Keratinocyte (primary cell): ENCODE data around the gene GTF2H1. TPM values are rescaled to one million over a fixed set of nuclear protein-coding genes. Genes with fewer than 3 reads are reported as not detected.

Experiments
- DNase-seq: peaks from one replicate; pipeline ENCODE4 v3.0.0-alpha.2; 2011; ENCODE audit warnings: low read depth, missing footprints, low spot score
- FAIRE-seq: peaks from 2 replicates; lab custom pipeline; 2011; peaks lifted over from hg19 to GRCh38; lab: Jason Lieb, UNC
- H2AFZ ChIP-seq: 2 replicates; pipeline ENCODE4 v1.6.0; 2012; ENCODE audit warnings: low read length, control low read depth, inconsistent platforms; ENCODE audit not compliant: control insufficient read depth
- H3K27ac ChIP-seq: 2 replicates; pipeline ENCODE4 v1.5.1; 2011; ENCODE audit warnings: low read length; ENCODE audit not compliant: control insufficient read depth, insufficient read depth
- H3K27me3 ChIP-seq: 3 replicates; pipeline ENCODE4 v1.6.0; 2011; ENCODE audit warnings: low read length; ENCODE audit not compliant: control insufficient read depth, insufficient read depth; ENCODE audit errors: extremely low read depth
- H3K36me3 ChIP-seq, 2 experiments: 2 replicates in 1 of 2; 3 replicates in 1 of 2; pipeline ENCODE4 v1.5.1; 2011; ENCODE audit warnings: low read length in 2 of 2, mild to moderate bottlenecking in 1 of 2; ENCODE audit not compliant: control insufficient read depth in 2 of 2, insufficient read depth in 2 of 2; ENCODE audit errors: extremely low read depth in 1 of 2
- H3K4me1 ChIP-seq: 3 replicates; pipeline ENCODE4 v1.5.1; 2011; ENCODE audit warnings: low read length; ENCODE audit not compliant: control insufficient read depth, insufficient read depth; ENCODE audit errors: extremely low read depth
- H3K4me2 ChIP-seq: 3 replicates; pipeline ENCODE4 v1.6.0; 2011; ENCODE audit warnings: low read depth, low read length; ENCODE audit not compliant: control insufficient read depth, insufficient read depth; ENCODE audit errors: extremely low read depth
- H3K4me3 ChIP-seq, 3 experiments: fragments of 200-600 bp in 1 of 3; sonication (generic) in 1 of 3; 2 replicates in 2 of 3; 3 replicates in 1 of 3; pipeline ENCODE4 v1.5.1; 2011 to 2016; ENCODE audit warnings: low read length in 3 of 3, mild to moderate bottlenecking in 3 of 3, control low read depth in 2 of 3, inconsistent platforms in 1 of 3, low read depth in 1 of 3, mixed read lengths in 1 of 3, mixed run types in 1 of 3, moderate library complexity in 1 of 3; ENCODE audit not compliant: control insufficient read depth in 2 of 3, insufficient read depth in 2 of 3; ENCODE audit errors: extremely low read depth in 1 of 3
- H3K79me2 ChIP-seq: 2 replicates; pipeline ENCODE4 v1.6.0; 2012; ENCODE audit warnings: low read length; ENCODE audit not compliant: control insufficient read depth, insufficient read depth
- H3K9ac ChIP-seq: 3 replicates; pipeline ENCODE4 v1.6.0; 2011; ENCODE audit warnings: low read length; ENCODE audit not compliant: control insufficient read depth, insufficient read depth; ENCODE audit errors: extremely low read depth
- H3K9me1 ChIP-seq: 3 replicates; pipeline ENCODE4 v1.6.0; 2011; ENCODE audit warnings: low read length; ENCODE audit not compliant: control insufficient read depth, insufficient read depth; ENCODE audit errors: extremely low read depth
- H3K9me3 ChIP-seq: 2 replicates; pipeline ENCODE4 v1.5.1; 2012; ENCODE audit warnings: low read depth, low read length; ENCODE audit not compliant: control insufficient read depth
- H4K20me1 ChIP-seq: 3 replicates; pipeline ENCODE4 v1.6.0; 2011; ENCODE audit warnings: low read length; ENCODE audit not compliant: control insufficient read depth, insufficient read depth; ENCODE audit errors: extremely low read depth
- CTCF ChIP-seq, 3 experiments: IDR thresholded peaks in 1 of 3; conservative IDR thresholded peaks in 1 of 3; optimal IDR thresholded peaks in 1 of 3; 2 replicates in 2 of 3; 3 replicates in 1 of 3; pipeline versions ENCODE3 to v1.5.1; 2011; ENCODE audit warnings: low read length in 3 of 3, mild to moderate bottlenecking in 3 of 3, moderate library complexity in 2 of 3, control low read depth in 1 of 3, inconsistent platforms in 1 of 3; ENCODE audit not compliant: insufficient read depth in 2 of 3; ENCODE audit errors: extremely low read depth in 1 of 3
- EZH2 ChIP-seq: IDR thresholded peaks from one replicate; pipeline ENCODE4 v1.6.1; 2012; ENCODE audit warnings: inconsistent platforms, mild to moderate bottlenecking, low read length, moderate library complexity
- dilution Hi-C: fragments of 300-500 bp; cut with MboI; formaldehyde crosslinking; loops from one replicate; pipeline ENCODE4 v1.7.0; 2020; ENCODE audit warnings: low sequenced_read_pairs; ENCODE audit not compliant: extremely low pct_ligation_motif_present
- polyA plus RNA-seq, 5 experiments: library from polyadenylated mRNA; depleted of rRNA in 3 of 5; stranded (reverse) in 3 of 5; stranded (forward) in 1 of 5; unstranded in 1 of 5; fragments of >200 nt; gene quantifications; 1 replicate in 1 of 5; 2 replicates in 3 of 5; 3 replicates in 1 of 5; pipeline versions ENCODE4 v1.2.1 to v1.2.3, GENCODE V29; 2011 to 2012; ENCODE audit warnings: missing spikeins in 2 of 5, low read depth in 1 of 5, low replicate concordance in 1 of 5

The GTF2H1 gene
- polyA plus RNA-seq, 1 donor (not counting 4 experiments of a cell fraction or from before 2014, with no cell fraction given): 42.1 TPM

GRCh38 chr11:18352581-18352980, 30.2 kb downstream of the GTF2H1 start:
- FAIRE-seq (peak; percentile 39), DNase-seq (no peak)
- no peaks in the 10 kb centered on the region for H3K9me1 ChIP-seq
- H4K20me1 ChIP-seq: no peaks in the 10 kb centered on the region
- no peak overlapping the region for H3K4me2 ChIP-seq
- no peak for TF ChIP-seq EZH2
- no peak for TF ChIP-seq CTCF (optimal IDR thresholded peaks at IDR 0.05 in 1 of 3, IDR thresholded peaks at IDR 0.05 in 1 of 3, conservative IDR thresholded peaks at IDR 0.05 in 1 of 3; ENCODE audit: extremely low read depth in 1 of 3, insufficient read depth in 2 of 3, low read length in 3 of 3)
- H3K9ac ChIP-seq: no peak overlapping the region
- dilution Hi-C loops: no loop called here
- no peak overlapping the region for H2AFZ ChIP-seq
- peaks cover 15 to 19% of the 10 kb centered on the region in 2 experiments for H3K36me3 ChIP-seq
- no peak overlapping the region for H3K4me3 ChIP-seq
- H3K79me2 ChIP-seq: no peaks in the 10 kb centered on the region
- H3K9me3 ChIP-seq: no peaks in the 10 kb centered on the region
- no peaks in the 10 kb centered on the region for H3K27me3 ChIP-seq
- H3K27ac ChIP-seq: no peak overlapping the region
- H3K4me1 ChIP-seq: peaks cover 16% of the 10 kb centered on the region

GRCh38 chr11:18358646-18359045, 36.3 kb downstream of the GTF2H1 start:
- Histone ChIP-seq H3K36me3 (peaks cover 19 to 47% of the 10 kb centered on the region in 2 experiments), H3K4me2 (no peak overlapping the region)

More at GRCh38 chr11:18358646-18359045, 36.3 kb downstream of the GTF2H1 start:
- no peak overlapping the region for H3K4me3 ChIP-seq
- no peak for DNase-seq
- H3K27me3 ChIP-seq: no peaks in the 10 kb centered on the region
- no peaks in the 10 kb centered on the region for H4K20me1 ChIP-seq
- FAIRE-seq: no peak
- no peaks in the 10 kb centered on the region for H3K79me2 ChIP-seq
- no peak for TF ChIP-seq EZH2
- no peak for TF ChIP-seq CTCF (optimal IDR thresholded peaks at IDR 0.05 in 1 of 3, IDR thresholded peaks at IDR 0.05 in 1 of 3, conservative IDR thresholded peaks at IDR 0.05 in 1 of 3; ENCODE audit: extremely low read depth in 1 of 3, insufficient read depth in 2 of 3, low read length in 3 of 3)
- no peak overlapping the region for H3K9ac ChIP-seq
- no peak overlapping the region for H3K27ac ChIP-seq
- no peak overlapping the region for H2AFZ ChIP-seq
- dilution Hi-C loops: no loop called here
- no peaks in the 10 kb centered on the region for H3K4me1 ChIP-seq
- no peaks in the 10 kb centered on the region for H3K9me1 ChIP-seq
- no peaks in the 10 kb centered on the region for H3K9me3 ChIP-seq
